ENCODE measurements around the gene B3GNT3. TPM values are rescaled to one million over a fixed set of nuclear protein-coding genes. Genes with fewer than 3 reads are reported as not detected.

Gene B3GNT3
- total and polyA plus RNA-seq, 2 donors (not counting 1 experiment from before 2014, with no cell fraction given), result 0.06 TPM; not detected in 1

GRCh38 chr19:17784201-17785008, 10.5 kb upstream of the B3GNT3 start:
- intact Hi-C loops (cut with micrococcal nuclease), result loop anchor here (1.0 kb wide), 3 partner anchors 18 to 80 kb away; no protein-coding TSS in a partner anchor
- Histone ChIP-seq H3K4me1 (ENCODE audit: control insufficient read depth in 2 of 2, insufficient read depth in 2 of 2, low read length in 2 of 2) (peaks cover 0 to 6% of the 10 kb centered on the region in 2 donors), H3K27me3 (replicated peaks in 1 of 4; ENCODE audit: control extremely low read depth in 1 of 4, control insufficient read depth in 3 of 4, insufficient read depth in 4 of 4, low read length in 3 of 4) (no peaks in the 10 kb centered on the region), H3K9ac (ENCODE audit: low read length) (no peak overlapping the region), H2AFZ (ENCODE audit: insufficient read depth, low read depth, low read length, poor library complexity, severe bottlenecking) (no peak overlapping the region), H3K4me2 (replicated peaks; ENCODE audit: low read depth, low read length, poor library complexity, severe bottlenecking) (no peak overlapping the region), H4K20me1 (ENCODE audit: control insufficient read depth, insufficient read depth, low read length, poor library complexity, severe bottlenecking) (peaks cover 9% of the 10 kb centered on the region), H3K4me3 (ENCODE audit: control extremely low read depth in 1 of 5, extremely low read depth in 1 of 5, insufficient read depth in 1 of 5, low read depth in 2 of 5, low read length in 4 of 5) (no peak overlapping the region), H3K36me3 (replicated peaks in 1 of 2; ENCODE audit: control extremely low read depth in 1 of 2, control insufficient read depth in 1 of 2, extremely low read depth in 1 of 2, insufficient read depth in 2 of 2, low read length in 1 of 2) (peaks cover 7 to 59% of the 10 kb centered on the region in 2 experiments), H3K27ac (ENCODE audit: low read length in 2 of 2) (no peak overlapping the region), H3K9me3 (ENCODE audit: control extremely low read depth in 1 of 3, control insufficient read depth in 2 of 3, insufficient read depth in 1 of 3, low read length in 2 of 3) (peaks cover 0 to 7% (median 0%) of the 10 kb centered on the region in 3 donors), H3K79me2 (ENCODE audit: control insufficient read depth, insufficient read depth, low read length) (no peaks in the 10 kb centered on the region)
- H3K27me3 Mint-ChIP-seq, result no peaks in the 10 kb centered on the region
- ChIA-PET POLR2A (no interaction called here), CTCF (interaction anchor here (0.9 to 6.1 kb wide), 19 partner anchors 9 to 288 kb away, joined by 3 to 75 read pairs (median 5); partner anchors contain the start of genes JAK3 and RPL18A)
- WGBS (ENCODE audit: insufficient coverage), result 82% methylated on average over 29 of the region's 32 CpGs
- no peaks in the 10 kb centered on the region for H3K9me3 Mint-ChIP-seq (ENCODE audit: insufficient read depth)
- no peak overlapping the region for H3K4me3 Mint-ChIP-seq
- H3K27ac Mint-ChIP-seq, result peak overlapping the region; percentile 51
- DNase-seq, result peak; percentile 83
- TF ChIP-seq EZH2 (IDR thresholded peaks at IDR 0.05; ENCODE audit: borderline replicate concordance, insufficient read depth, low read depth, low read length, poor library complexity, severe bottlenecking), result no peak
- peak; percentile 85 for TF ChIP-seq CTCF (IDR thresholded peaks at IDR 0.05)
- peak; percentile 86 for ATAC-seq (ENCODE audit: low read depth)
- H3K4me1 Mint-ChIP-seq, result peaks cover 5% of the 10 kb centered on the region

All from B cell (primary cell).